Measurements from ENCODE around the gene SMYD3. TPM values are rescaled to one million over a fixed set of nuclear protein-coding genes. Genes with fewer than 3 reads are reported as not detected.

Gene SMYD3
- total and polyA plus RNA-seq, 2 of the 13 experiments (the other 11 are each of a cell fraction or from before 2014, with no cell fraction given) = 27.7 to 35.8 TPM

- no peak for TF ChIP-seq MAZ (IDR thresholded peaks at IDR 0.05; ENCODE audit: borderline replicate concordance, low read depth, low read length)
- 0 out of 2 replicates have a peak, but pooled peaks have one; percentile 14 for TF ChIP-seq MAZ (CRISPR knock-in tag; IDR thresholded peaks at IDR 0.05; ENCODE audit: low read depth)
- TF ChIP-seq FIP1L1 (IDR thresholded peaks at IDR 0.05; ENCODE audit: borderline replicate concordance, insufficient read depth, low read depth, low read length) = no peak
- no peak; the same call in 1 of the 2 replicates for TF ChIP-seq NCOA2 (CRISPR knock-in tag; IDR thresholded peaks at IDR 0.05)
- TF ChIP-seq MTA1 (CRISPR knock-in tag; IDR thresholded peaks at IDR 0.05; ENCODE audit: borderline replicate concordance) = no peak
- no peak for TF ChIP-seq ZNF792 (CRISPR knock-in tag; IDR thresholded peaks at IDR 0.05)
- TF ChIP-seq ZIK1 (CRISPR knock-in tag; IDR thresholded peaks at IDR 0.05; ENCODE audit: borderline replicate concordance, low read depth) = no peak
- TF ChIP-seq ZFP1 (CRISPR knock-in tag; IDR thresholded peaks at IDR 0.05) = no peak
- no peak for TF ChIP-seq ZFP36L2 (CRISPR knock-in tag; IDR thresholded peaks at IDR 0.05)
- peak; percentile 40 to 82; a peak in 3 of 4 replicates for TF ChIP-seq POLR2A (IDR thresholded peaks at IDR 0.05; ENCODE audit: insufficient read depth in 1 of 2, low read depth in 2 of 2, low read length in 2 of 2)
- no peak for TF ChIP-seq NFE2L2 (IDR thresholded peaks at IDR 0.05; ENCODE audit: low read length)
- TF ChIP-seq ETS1 (CRISPR knock-in tag; IDR thresholded peaks at IDR 0.05) = no peak
- TF ChIP-seq NR3C1 (CRISPR knock-in tag; IDR thresholded peaks at IDR 0.05) = no peak
- no peak for TF ChIP-seq SETDB1 (CRISPR knock-in tag; IDR thresholded peaks at IDR 0.05; ENCODE audit: borderline replicate concordance)
- no peak for TF ChIP-seq HMG20A (CRISPR knock-in tag; IDR thresholded peaks at IDR 0.05; ENCODE audit: borderline replicate concordance)
- TF ChIP-seq HIVEP1 (CRISPR knock-in tag; IDR thresholded peaks at IDR 0.05) = 0 out of 2 replicates have a peak, but pooled peaks have one; percentile 5
- TF ChIP-seq FOXO1 (CRISPR knock-in tag; IDR thresholded peaks at IDR 0.05) = 0 out of 2 replicates have a peak, but pooled peaks have one; percentile 24
- TF ChIP-seq PBX3 (CRISPR knock-in tag; IDR thresholded peaks at IDR 0.05; ENCODE audit: borderline replicate concordance) = no peak
- no peak; the same call in 1 of the 2 replicates for TF ChIP-seq ZNF256 (CRISPR knock-in tag; conservative IDR thresholded peaks at IDR 0.05)
- peak; percentile 33 for TF ChIP-seq HNRNPK (IDR thresholded peaks at IDR 0.05; ENCODE audit: low read depth, low read length, poor library complexity, severe bottlenecking)
- TF ChIP-seq KAT7 (CRISPR knock-in tag; IDR thresholded peaks at IDR 0.05; ENCODE audit: borderline replicate concordance) = peak; percentile 75; the same call in 1 of the 2 replicates
- TF ChIP-seq BCL6 (CRISPR knock-in tag; IDR thresholded peaks at IDR 0.05) = no peak
- no peak for TF ChIP-seq SNAI1 (CRISPR knock-in tag; IDR thresholded peaks at IDR 0.05; ENCODE audit: borderline replicate concordance)
- no peak for TF ChIP-seq ZNF143 (CRISPR knock-in tag; IDR thresholded peaks at IDR 0.05)
- no peak for TF ChIP-seq ZNF12 (CRISPR knock-in tag; IDR thresholded peaks at IDR 0.05)
- TF ChIP-seq PAF1 (CRISPR knock-in tag; IDR thresholded peaks at IDR 0.05) = no peak
- TF ChIP-seq TSC22D2 (CRISPR knock-in tag; IDR thresholded peaks at IDR 0.05; ENCODE audit: borderline replicate concordance) = no peak
- TF ChIP-seq ATF2 (CRISPR knock-in tag; IDR thresholded peaks at IDR 0.05) = no peak; the same call in 1 of the 2 replicates
Measured at GRCh38 chr1:246506674-246507481, at the start of gene SMYD3 (continued).
